Kidney (tissue), 14 donors: ENCODE data around the gene CAPN7. TPM values are rescaled to one million over a fixed set of nuclear protein-coding genes. Genes with fewer than 3 reads are reported as not detected.

ENCODE experiments used
- DNase-seq, 5 donors: peaks; one replicate each; pipeline ENCODE4 v3.0.0-alpha.2; 2013 to 2020
- FAIRE-seq: peaks from 2 replicates; lab custom pipeline; 2012; peaks lifted over from hg19 to GRCh38; lab: Jason Lieb, UNC
- H3K27ac ChIP-seq, 2 donors: one replicate each; pipeline ENCODE4 v1.7.0; 2013; ENCODE audit warnings: low read depth in 2 of 2, low read length in 2 of 2, inconsistent platforms in 1 of 2
- H3K27me3 ChIP-seq: one replicate; pipeline ENCODE4 v1.7.1; 2013; ENCODE audit warnings: low read length, inconsistent platforms; ENCODE audit not compliant: control insufficient read depth, insufficient read depth
- H3K36me3 ChIP-seq, 3 donors: one replicate each; pipeline versions ENCODE4 v1.7.0 to v1.7.1; 2013; ENCODE audit warnings: low read length in 3 of 3, control low read depth in 1 of 3, inconsistent platforms in 1 of 3; ENCODE audit not compliant: insufficient read depth in 3 of 3, control insufficient read depth in 2 of 3
- H3K4me1 ChIP-seq, 3 donors: one replicate each; pipeline versions ENCODE4 v1.7.0 to v1.7.1; 2013; ENCODE audit warnings: low read length in 3 of 3, inconsistent platforms in 1 of 3, low read depth in 1 of 3; ENCODE audit not compliant: control insufficient read depth in 2 of 3, insufficient read depth in 2 of 3
- H3K4me3 ChIP-seq, 3 donors: one replicate each; pipeline versions ENCODE4 v1.7.0 to v1.8.1; 2013; ENCODE audit warnings: low read length in 3 of 3, control low read depth in 1 of 3, inconsistent platforms in 1 of 3
- H3K9ac ChIP-seq, 3 donors: one replicate each; pipeline versions ENCODE4 v1.7.0 to v1.7.1; 2013; ENCODE audit warnings: low read length in 3 of 3, control low read depth in 1 of 3, inconsistent platforms in 1 of 3
- H3K9me3 ChIP-seq, 3 donors: one replicate each; pipeline versions ENCODE4 v1.7.0 to v1.7.1; 2013; ENCODE audit warnings: low read length in 3 of 3, control low read depth in 1 of 3, inconsistent platforms in 1 of 3; ENCODE audit not compliant: control insufficient read depth in 2 of 3, insufficient read depth in 1 of 3
- intact Hi-C: fragments of 100-400 bp; cut with DNase I; formaldehyde crosslinking; loops from one replicate; pipeline ENCODE4 v1.11.1; 2022
- polyA plus RNA-seq: library from polyadenylated mRNA; stranded (reverse); fragments of 350-450 nt; fragmentation: Illumina TruSeq; extraction: RNeasy Lipid Tissue Mini Kit (QIAGEN cat#74804); gene quantifications from one replicate; pipeline ENCODE4 v1.2.3, GENCODE V29; 2014; ENCODE audit warnings: low read depth, low replicate concordance; ENCODE audit not compliant: insufficient read depth
- total RNA-seq: library from RNA; stranded (reverse); fragmentation: NEBNext Ultra II Directional; extraction: Animal tissue kit (Norgen Biotek cat#: 25700); gene quantifications from one replicate; pipeline ENCODE4 v1.2.1, GENCODE V29; 2021
- TF ChIP-seq, protein P1 (sequence below): IDR thresholded peaks from 3 replicates; pipeline ENCODE4 v1.5.1; 2012; ENCODE audit warnings: mild to moderate bottlenecking, moderate library complexity, borderline replicate concordance; ENCODE audit not compliant: insufficient read depth; ENCODE audit errors: extremely low read depth
- donor health status: control.
- donor health status: control.
- donor health status: control.
- donor health status: control.
- donor health status: control.
- donor health status: DM: yes; HTN: yes; CAD: no.
- donor health status: Normal renal cell carcinoma (clear cell type).

CAPN7 gene
- total and polyA plus RNA-seq, 2 donors from 2014 or later: 14.9 to 40.7 TPM

DNA sequence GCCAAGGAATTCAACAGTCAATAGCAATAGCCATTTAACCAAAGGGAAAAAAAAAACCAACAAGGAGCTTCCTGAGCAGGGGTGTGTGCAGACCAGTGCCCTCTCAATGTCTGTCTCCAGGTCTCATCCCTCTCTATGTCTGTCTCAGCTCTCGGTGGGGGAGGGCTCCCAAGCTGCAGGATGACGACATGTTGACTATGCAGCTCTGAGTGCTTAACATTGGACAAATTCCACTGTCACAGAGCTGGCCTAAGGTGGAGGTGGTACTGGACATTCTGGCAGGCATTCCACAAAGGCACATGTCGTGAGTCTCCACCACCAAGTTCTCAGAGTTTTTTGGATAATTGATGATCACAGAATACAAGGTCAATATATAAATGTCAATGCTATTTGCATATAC is 2.0 kb upstream of the CAPN7 start:
- Histone ChIP-seq H3K9ac (no peak overlapping the region), H3K4me1 (peaks cover 0 to 5% (median 2%) of the 10 kb centered on the region in 3 donors), H3K27me3 (no peaks in the 10 kb centered on the region), H3K4me3 (no peak overlapping the region), H3K27ac (no peak overlapping the region), H3K9me3 (no peaks in the 10 kb centered on the region), H3K36me3 (no peaks in the 10 kb centered on the region)
- TF ChIP-seq, protein P1, sequence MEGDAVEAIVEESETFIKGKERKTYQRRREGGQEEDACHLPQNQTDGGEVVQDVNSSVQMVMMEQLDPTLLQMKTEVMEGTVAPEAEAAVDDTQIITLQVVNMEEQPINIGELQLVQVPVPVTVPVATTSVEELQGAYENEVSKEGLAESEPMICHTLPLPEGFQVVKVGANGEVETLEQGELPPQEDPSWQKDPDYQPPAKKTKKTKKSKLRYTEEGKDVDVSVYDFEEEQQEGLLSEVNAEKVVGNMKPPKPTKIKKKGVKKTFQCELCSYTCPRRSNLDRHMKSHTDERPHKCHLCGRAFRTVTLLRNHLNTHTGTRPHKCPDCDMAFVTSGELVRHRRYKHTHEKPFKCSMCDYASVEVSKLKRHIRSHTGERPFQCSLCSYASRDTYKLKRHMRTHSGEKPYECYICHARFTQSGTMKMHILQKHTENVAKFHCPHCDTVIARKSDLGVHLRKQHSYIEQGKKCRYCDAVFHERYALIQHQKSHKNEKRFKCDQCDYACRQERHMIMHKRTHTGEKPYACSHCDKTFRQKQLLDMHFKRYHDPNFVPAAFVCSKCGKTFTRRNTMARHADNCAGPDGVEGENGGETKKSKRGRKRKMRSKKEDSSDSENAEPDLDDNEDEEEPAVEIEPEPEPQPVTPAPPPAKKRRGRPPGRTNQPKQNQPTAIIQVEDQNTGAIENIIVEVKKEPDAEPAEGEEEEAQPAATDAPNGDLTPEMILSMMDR: no peak
- peak in 2 of 5 donors; percentile 18 to 35 for DNase-seq
- intact Hi-C loops: no loop called here
- no peak for FAIRE-seq

DNA sequence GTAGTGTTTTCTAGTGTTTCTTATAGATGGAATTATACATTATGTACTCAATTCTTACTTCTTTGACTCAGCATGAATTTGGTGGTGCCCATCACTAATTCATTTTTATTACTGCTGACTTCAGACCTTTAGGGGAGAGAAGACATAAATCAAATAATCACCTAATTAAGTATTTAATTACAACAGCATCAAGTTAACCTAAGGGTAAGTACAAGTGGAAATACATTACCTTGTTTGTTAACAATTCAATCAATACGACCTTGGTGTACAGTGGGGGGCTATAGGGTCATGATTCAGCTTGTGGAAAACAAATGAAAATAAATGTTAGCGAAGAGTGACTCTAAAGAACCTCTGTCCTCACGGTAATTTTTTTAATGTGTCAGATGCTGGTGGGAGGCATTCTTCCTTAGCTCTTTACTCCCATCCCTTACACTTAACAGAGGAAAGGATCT is 538 bp upstream of the CAPN7 start:
- Histone ChIP-seq H3K4me3 (peak overlapping the region; percentile 77 to 95 (median 87)), H3K4me1 (peaks cover 0 to 5% (median 2%) of the 10 kb centered on the region in 3 donors), H3K9ac (peak overlapping the region; percentile 59 to 78 (median 65)), H3K27ac (peak overlapping the region; percentile 59 to 92), H3K9me3 (no peaks in the 10 kb centered on the region), H3K36me3 (no peaks in the 10 kb centered on the region), H3K27me3 (no peaks in the 10 kb centered on the region)
- TF ChIP-seq, protein P1: no peak
- FAIRE-seq (no peak), DNase-seq (no peak)
- intact Hi-C loops: no loop called here

DNA sequence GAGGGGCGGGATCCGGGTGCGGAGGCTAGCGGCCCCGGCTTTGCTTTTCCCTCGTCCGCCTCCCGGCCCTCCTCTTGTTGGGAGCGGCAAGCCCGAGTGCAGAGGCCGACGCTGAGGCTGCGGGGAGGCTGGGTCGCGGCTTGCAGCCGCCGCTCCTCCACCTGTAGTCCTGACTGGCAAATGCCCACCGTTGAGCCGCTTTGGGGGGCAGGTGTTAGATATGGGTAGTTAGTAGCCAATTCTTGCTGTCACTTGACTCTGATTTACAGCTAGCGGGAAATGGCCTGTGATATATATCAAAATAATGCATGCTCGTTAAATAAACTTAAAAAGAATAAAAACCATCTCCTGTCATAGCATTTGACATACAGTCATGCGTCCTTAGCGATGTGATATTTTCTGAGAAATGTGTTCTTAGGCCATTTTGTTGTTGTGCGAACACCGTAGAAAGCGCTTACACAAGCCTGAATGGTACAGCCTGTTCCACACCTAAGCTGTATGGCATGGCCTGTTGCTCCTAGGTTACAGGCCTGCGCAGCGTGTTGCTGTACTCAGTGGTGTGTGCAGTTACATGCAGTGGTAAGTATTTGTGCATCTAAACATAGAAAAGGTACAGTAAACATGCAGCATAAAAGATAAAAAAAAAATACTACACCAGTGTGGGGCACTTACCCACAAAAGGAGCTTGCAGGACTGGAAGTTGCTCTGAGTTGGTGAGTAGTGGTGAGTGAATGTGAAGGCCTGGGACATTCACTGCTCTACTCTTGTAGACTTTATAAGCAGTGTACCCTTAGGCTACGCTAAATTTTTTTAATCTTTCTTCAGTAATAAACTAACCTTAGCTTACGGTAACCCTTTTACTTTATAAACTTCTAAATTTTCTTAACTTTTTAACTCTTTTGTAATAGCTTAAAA is 873 bp downstream of the CAPN7 start:
- peaks cover 0 to 5% (median 2%) of the 10 kb centered on the region in 3 donors for H3K4me1 ChIP-seq
- peak overlapping the region; percentile 70 to 95 (median 89) for H3K4me3 ChIP-seq
- H3K27ac ChIP-seq: peak overlapping the region; percentile 92
- TF ChIP-seq, protein P1: no peak
- H3K27me3 ChIP-seq: no peaks in the 10 kb centered on the region
- intact Hi-C loops: no loop called here
- DNase-seq: peak in 4 of 5 donors; percentile 50 to 76 (median 58)
- H3K36me3 ChIP-seq: peaks cover 0 to 4% (median 1%) of the 10 kb centered on the region in 3 donors
- no peak for FAIRE-seq
- H3K9me3 ChIP-seq: no peaks in the 10 kb centered on the region
- H3K9ac ChIP-seq: peak overlapping the region; percentile 60 to 98 (median 72)
